H1 (cell line): Measurements from ENCODE around the gene MRPL20. TPM values are rescaled to one million over a fixed set of nuclear protein-coding genes. Genes with fewer than 3 reads are reported as not detected.

Experiments
- CTCF ChIA-PET: fragments of 300-600 bp; sonication (Branson Sonifier 250); formaldehyde crosslinking; loops from one replicate; lab custom pipeline; 2021; ENCODE audit not compliant: partially characterized antibody; lab: Charles Lee
- POLR2A ChIA-PET: fragments of 300-600 bp; sonication (Branson Sonifier 250); formaldehyde crosslinking; loops from one replicate; lab custom pipeline; 2021; ENCODE audit warnings: inconsistent platforms; ENCODE audit not compliant: partially characterized antibody; lab: Charles Lee
- DNase-seq, 2 experiments: peaks; one replicate each; pipeline versions ENCODE4 v3.0.0 to v3.0.0-alpha.2; 2010 to 2022; ENCODE audit warnings: low spot score in 2 of 2, low read depth in 1 of 2, mixed read lengths in 1 of 2
- FAIRE-seq: peaks from 2 replicates; lab custom pipeline; 2011; peaks lifted over from hg19 to GRCh38; lab: Jason Lieb, UNC
- H2AFZ ChIP-seq: 2 replicates; pipeline ENCODE4 v1.8.1; 2012; ENCODE audit warnings: low read length, inconsistent platforms
- H2AK5ac ChIP-seq: 2 replicates; pipeline ENCODE4 v1.6.1; 2013; ENCODE audit warnings: low read depth, low read length
- H2BK120ac ChIP-seq: replicated peaks from 2 replicates; pipeline ENCODE3; 2013; ENCODE audit warnings: low read depth, low read length, inconsistent platforms
- H2BK12ac ChIP-seq: 2 replicates; pipeline ENCODE4 v1.6.1; 2013; ENCODE audit warnings: low read depth, low read length
- H2BK15ac ChIP-seq: 2 replicates; pipeline ENCODE4 v1.6.1; 2013; ENCODE audit warnings: low read length
- H2BK20ac ChIP-seq: 2 replicates; pipeline ENCODE4 v1.6.1; 2013; ENCODE audit warnings: low read length
- H2BK5ac ChIP-seq: 2 replicates; pipeline ENCODE4 v1.6.1; 2013; ENCODE audit warnings: low read depth, low read length
- H3K14ac ChIP-seq: 2 replicates; pipeline ENCODE4 v1.6.1; 2013; ENCODE audit warnings: inconsistent platforms; ENCODE audit not compliant: insufficient read length
- H3K18ac ChIP-seq: 2 replicates; pipeline ENCODE4 v1.6.1; 2013; ENCODE audit warnings: low read length; ENCODE audit errors: extremely low read depth
- H3K23ac ChIP-seq: 2 replicates; pipeline ENCODE4 v1.6.1; 2013; ENCODE audit warnings: inconsistent platforms; ENCODE audit not compliant: insufficient read length
- H3K23me2 ChIP-seq: 2 replicates; pipeline ENCODE4 v1.6.1; 2013; ENCODE audit warnings: low read depth, low read length
- H3K27ac ChIP-seq: 2 replicates; pipeline ENCODE4 v1.6.1; 2011; ENCODE audit warnings: low read depth, low read length, inconsistent platforms
- H3K27me3 ChIP-seq, 4 experiments: replicated peaks in 1 of 4; 1 replicate in 1 of 4; 2 replicates in 3 of 4; pipeline versions ENCODE4 v1.6.1 to v1.8.1; 2011 to 2013; ENCODE audit warnings: low read length in 3 of 4, mild to moderate bottlenecking in 3 of 4, inconsistent platforms in 2 of 4, mixed read lengths in 2 of 4, moderate library complexity in 1 of 4; ENCODE audit not compliant: control insufficient read depth in 3 of 4, insufficient read depth in 3 of 4; ENCODE audit errors: extremely low read depth in 1 of 4
- H3K36me3 ChIP-seq, 4 experiments: 2 replicates each; pipeline versions ENCODE4 v1.6.1 to v1.8.1; 2011 to 2013; ENCODE audit warnings: mild to moderate bottlenecking in 4 of 4, low read length in 3 of 4, moderate library complexity in 2 of 4, control low read depth in 1 of 4, inconsistent platforms in 1 of 4; ENCODE audit not compliant: insufficient read depth in 4 of 4, control insufficient read depth in 2 of 4
- H3K4ac ChIP-seq: replicated peaks from 2 replicates; pipeline ENCODE3; 2013; ENCODE audit warnings: low read length, low read depth, mixed read lengths, inconsistent platforms; ENCODE audit not compliant: insufficient read length
- H3K4me1 ChIP-seq, 4 experiments: replicated peaks in 1 of 4; 1 replicate in 1 of 4; 2 replicates in 3 of 4; pipeline versions ENCODE4 v1.6.1 to v1.8.1; 2011 to 2013; ENCODE audit warnings: low read length in 3 of 4, inconsistent platforms in 2 of 4, mixed read lengths in 1 of 4; ENCODE audit not compliant: insufficient read depth in 4 of 4, control insufficient read depth in 3 of 4
- H3K4me2 ChIP-seq, 2 experiments: 2 replicates each; pipeline versions ENCODE4 v1.6.1 to v1.8.1; 2011 to 2013; ENCODE audit warnings: low read depth in 2 of 2, low read length in 2 of 2, control low read depth in 1 of 2, inconsistent platforms in 1 of 2, mild to moderate bottlenecking in 1 of 2; ENCODE audit not compliant: insufficient read depth in 1 of 2
- H3K4me3 ChIP-seq, 4 experiments: fragments of 200-600, 300-600 bp in 1 of 4; sonication (generic), shearing (Covaris generic), sonication (Bioruptor Twin) in 1 of 4; 2 replicates each; pipeline versions ENCODE4 v1.5.1 to v1.8.1; 2011 to 2016; ENCODE audit warnings: low read length in 4 of 4, low read depth in 3 of 4, control low read depth in 2 of 4, inconsistent platforms in 2 of 4, mild to moderate bottlenecking in 2 of 4, mixed read lengths in 1 of 4, moderate library complexity in 1 of 4; ENCODE audit not compliant: insufficient read depth in 2 of 4; ENCODE audit errors: extremely low read depth in 1 of 4
- H3K56ac ChIP-seq: replicated peaks from 2 replicates; pipeline ENCODE3; 2013; ENCODE audit warnings: low read depth, mild to moderate bottlenecking, mixed read lengths, low read length, inconsistent platforms; ENCODE audit not compliant: insufficient read length
- H3K79me1 ChIP-seq: 2 replicates; pipeline ENCODE4 v1.6.1; 2013; ENCODE audit warnings: low read depth, low read length, control low read depth
- H3K79me2 ChIP-seq, 2 experiments: 2 replicates each; pipeline versions ENCODE4 v1.6.1 to v1.8.1; 2012 to 2013; ENCODE audit warnings: low read length in 2 of 2, mild to moderate bottlenecking in 2 of 2, inconsistent platforms in 1 of 2; ENCODE audit not compliant: insufficient read depth in 2 of 2, control insufficient read depth in 1 of 2
- H3K9ac ChIP-seq, 4 experiments: replicated peaks in 1 of 4; 1 replicate in 1 of 4; 2 replicates in 3 of 4; pipeline versions ENCODE4 v1.6.1 to v1.8.1; 2011 to 2013; ENCODE audit warnings: low read depth in 3 of 4, low read length in 3 of 4, control low read depth in 2 of 4, mild to moderate bottlenecking in 2 of 4, moderate library complexity in 2 of 4, inconsistent platforms in 1 of 4; ENCODE audit errors: extremely low read depth in 1 of 4
- H3K9me3 ChIP-seq, 2 experiments: 2 replicates each; pipeline versions ENCODE4 v1.6.1 to v1.8.1; 2012 to 2013; ENCODE audit warnings: mild to moderate bottlenecking in 2 of 2, moderate library complexity in 2 of 2, control low read depth in 1 of 2, inconsistent platforms in 1 of 2, low read depth in 1 of 2, low read length in 1 of 2, mixed read lengths in 1 of 2; ENCODE audit not compliant: insufficient read depth in 2 of 2
- H4K20me1 ChIP-seq, 2 experiments: replicated peaks in 1 of 2; 2 replicates each; pipeline versions ENCODE3 to v1.8.1; 2011 to 2013; ENCODE audit warnings: inconsistent platforms in 2 of 2, low read length in 2 of 2, mild to moderate bottlenecking in 1 of 2; ENCODE audit not compliant: insufficient read depth in 2 of 2, control insufficient read depth in 1 of 2
- H4K5ac ChIP-seq: 2 replicates; pipeline ENCODE4 v1.6.1; 2013; ENCODE audit warnings: low read length, low read depth, mixed read lengths, inconsistent platforms; ENCODE audit not compliant: insufficient read length
- H4K8ac ChIP-seq: 2 replicates; pipeline ENCODE4 v1.8.0; 2013; ENCODE audit warnings: mild to moderate bottlenecking, moderate library complexity, low read length, inconsistent platforms; ENCODE audit not compliant: insufficient read depth; ENCODE audit errors: extremely low read depth
- H4K91ac ChIP-seq: replicated peaks from 2 replicates; pipeline ENCODE3; 2013; ENCODE audit warnings: low read length, mixed read lengths, inconsistent platforms; ENCODE audit not compliant: insufficient read length
- JUND ChIP-seq: IDR thresholded peaks from 2 replicates; pipeline ENCODE4 v1.6.1; 2011; ENCODE audit warnings: mild to moderate bottlenecking, improper control_type of control experiment, low read length
- POU5F1 ChIP-seq: IDR thresholded peaks from 2 replicates; pipeline ENCODE4 v1.6.1; 2011; ENCODE audit warnings: low read depth, mild to moderate bottlenecking, low read length, moderate library complexity
- SP1 ChIP-seq: IDR thresholded peaks from 2 replicates; pipeline ENCODE4 v1.6.1; 2011; ENCODE audit warnings: low read depth, low read length
- YY1 ChIP-seq: IDR thresholded peaks from 2 replicates; pipeline ENCODE4 v1.6.1; 2011; ENCODE audit warnings: low read depth, mild to moderate bottlenecking, low read length
- WGBS, 2 experiments: shearing (Covaris generic) in 1 of 2; methylation state at CpG; one replicate each; pipeline versions ENCODE4 v1.1.6 to v1.1.7; 2013 to 2015; ENCODE audit warnings: low lambda C conversion rate in 2 of 2, mixed read lengths in 2 of 2, inconsistent platforms in 1 of 2, low coverage in 1 of 2, missing lambda C conversion rate in 1 of 2; ENCODE audit not compliant: insufficient replicate concordance in 2 of 2, insufficient coverage in 1 of 2, insufficient read length in 1 of 2; ENCODE audit errors: extremely low coverage in 1 of 2, missing lambda C conversion rate in 1 of 2; 5-methylcytosine and 5-hydroxymethylcytosine counted together
- polyA plus RNA-seq, 7 experiments: library from polyadenylated mRNA; depleted of rRNA in 3 of 7; stranded (reverse) in 5 of 7; unstranded in 2 of 7; fragments of >200 nt in 5 of 7; fragments of 200-250 nt in 2 of 7; gene quantifications; 1 replicate in 5 of 7; 2 replicates in 1 of 7; 4 replicates in 1 of 7; pipeline versions ENCODE4 v1.2.1 to v1.2.3, GENCODE V29; 2011 to 2013; ENCODE audit warnings: missing spikeins in 2 of 7, mixed read lengths in 2 of 7
- total RNA-seq: library from RNA; stranded (reverse); fragmentation: NEBNext Ultra II Directional; extraction: Animal tissue kit (Norgen Biotek cat#: 25700); gene quantifications from 2 replicates; pipeline ENCODE4 v1.2.1, GENCODE V29; 2021

MRPL20 gene
- total and polyA plus RNA-seq, 2 of the 8 experiments (the other 6 are each of a cell fraction or from before 2014, with no cell fraction given): 126 to 151 TPM

GRCh38 chr1:1373815-1374588, 33.1 kb downstream of the MRPL20 start:
- TF ChIP-seq JUND: no peak
- TF ChIP-seq SP1: peak; percentile 9; the same call in 1 of the 2 replicates
- TF ChIP-seq POU5F1: no peak
- TF ChIP-seq YY1: no peak
- CTCF ChIA-PET: interaction anchor here (0.6 to 2.7 kb wide), 12 partner anchors 12 to 281 kb away, joined by 3 to 14 read pairs (median 3); partner anchors contain the start of genes CCNL2 and MRPL20
- 0 out of 2 replicates have a peak overlapping the region, but pooled peaks have one; percentile 14 for H2BK12ac ChIP-seq
- H3K23ac ChIP-seq: no peak overlapping the region
- no peaks in the 10 kb centered on the region for H3K27me3 ChIP-seq
- H4K8ac ChIP-seq: peak overlapping the region; percentile 96; the same call in 1 of the 2 replicates
- H3K23me2 ChIP-seq: peaks cover 7% of the 10 kb centered on the region; the same call in 1 of the 2 replicates
- H3K27ac ChIP-seq: no peak overlapping the region
- peaks cover 5 to 17% of the 10 kb centered on the region in 2 experiments; a peak in 3 of 4 replicates for H3K79me2 ChIP-seq
- no peak overlapping the region for H2BK120ac ChIP-seq
- peak overlapping the region; percentile 81 to 94 (median 84) for H3K9ac ChIP-seq
- peaks cover 0 to 4% (median 0%) of the 10 kb centered on the region in 4 experiments; a peak in 1 of 8 replicates for H3K36me3 ChIP-seq
- H3K79me1 ChIP-seq: peaks cover 3% of the 10 kb centered on the region; the same call in 1 of the 2 replicates
- DNase-seq (no peak), FAIRE-seq (no peak)
- peak overlapping the region; percentile 60; the same call in 1 of the 2 replicates for H3K18ac ChIP-seq
- no peak overlapping the region for H4K91ac ChIP-seq
- no peak overlapping the region for H3K4ac ChIP-seq
- peak overlapping the region; percentile 87 to 97 (median 88) for H3K4me3 ChIP-seq
- H3K9me3 ChIP-seq: no peaks in the 10 kb centered on the region
- H3K4me1 ChIP-seq: peaks cover 0 to 12% (median 9%) of the 10 kb centered on the region in 4 experiments; a peak in 5 of 7 replicates
- POLR2A ChIA-PET: interaction anchor here (0.7 to 33.4 kb wide), 11 partner anchors 11 to 72 kb away, joined by 3 to 719 read pairs (median 5); partner anchors contain the start of genes CCNL2, DVL1, MRPL20 and MXRA8
- no peak overlapping the region for H2AFZ ChIP-seq
- no peak overlapping the region for H2BK20ac ChIP-seq
- no peak overlapping the region for H3K14ac ChIP-seq
- H3K4me2 ChIP-seq: peak overlapping the region; percentile 77 to 99
- WGBS, 2 experiments: 64% methylated on average over 41 of the region's 52 CpGs; no CpG with 5 or more reads in 1 of the 2 experiments
- no peak overlapping the region for H2AK5ac ChIP-seq
- H3K56ac ChIP-seq: no peak overlapping the region
- H2BK15ac ChIP-seq: no peak overlapping the region
- H4K20me1 ChIP-seq: peaks cover 0 to 8% of the 10 kb centered on the region in 2 experiments
- no peak overlapping the region for H4K5ac ChIP-seq
- H2BK5ac ChIP-seq: peak overlapping the region; percentile 44; the same call in 1 of the 2 replicates
